ENCODE data around the gene SENP6.

DNA sequence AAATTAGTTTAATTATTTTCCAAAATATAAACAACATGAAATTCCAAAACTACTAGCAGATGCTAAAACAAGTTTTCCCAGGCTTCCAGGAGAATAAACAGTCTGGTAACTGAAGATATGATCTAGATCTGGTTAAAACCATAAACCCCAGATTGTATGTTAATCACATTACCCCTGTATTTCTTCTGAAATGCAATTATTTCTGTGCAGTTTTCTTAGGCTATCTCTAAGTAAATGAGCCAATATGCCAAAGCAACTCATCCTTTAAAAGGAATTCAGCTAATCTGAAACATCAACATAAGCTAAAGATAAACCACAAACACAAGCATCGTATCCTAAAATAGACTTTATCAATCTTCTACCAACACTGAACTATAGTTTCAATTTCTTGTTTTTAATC, 44.6 kb upstream of the SENP6 start:
- no peak for TF ChIP-seq YY1 (IDR thresholded peaks at IDR 0.05; ENCODE audit: insufficient read depth, insufficient read length)
- TF ChIP-seq ZNF274 (IDR thresholded peaks at IDR 0.05; ENCODE audit: low read depth, low read length): no peak
- TF ChIP-seq SUZ12 (IDR thresholded peaks at IDR 0.05; ENCODE audit: extremely low read depth, insufficient read depth, insufficient read length): no peak

Measured in NT2/D1 (cell line).